Measurements from ENCODE around the gene NRTN. TPM values are rescaled to one million over a fixed set of nuclear protein-coding genes. Genes with fewer than 3 reads are reported as not detected.

Gene NRTN
- total RNA-seq, 1 donor from 2014 or later: 0.40 TPM

GRCh38 chr19:5821521-5822180, 16.8 kb downstream of the NRTN start:
- H3K4me3 Mint-ChIP-seq (ENCODE audit: unreplicated experiment): no peak overlapping the region
- H3K4me1 Mint-ChIP-seq (ENCODE audit: unreplicated experiment): no peaks in the 10 kb centered on the region
- no peaks in the 10 kb centered on the region for H3K36me3 Mint-ChIP-seq (ENCODE audit: unreplicated experiment)
- TF ChIP-seq CTCF (IDR thresholded peaks at IDR 0.05): no peak
- H3K27me3 Mint-ChIP-seq (ENCODE audit: unreplicated experiment): peaks cover 16% of the 10 kb centered on the region
- H3K9me3 Mint-ChIP-seq (ENCODE audit: unreplicated experiment): no peaks in the 10 kb centered on the region
- no peak for DNase-seq (ENCODE audit: extremely low spot score, unreplicated experiment)
- H3K27ac Mint-ChIP-seq (ENCODE audit: unreplicated experiment): no peak overlapping the region

DNA sequence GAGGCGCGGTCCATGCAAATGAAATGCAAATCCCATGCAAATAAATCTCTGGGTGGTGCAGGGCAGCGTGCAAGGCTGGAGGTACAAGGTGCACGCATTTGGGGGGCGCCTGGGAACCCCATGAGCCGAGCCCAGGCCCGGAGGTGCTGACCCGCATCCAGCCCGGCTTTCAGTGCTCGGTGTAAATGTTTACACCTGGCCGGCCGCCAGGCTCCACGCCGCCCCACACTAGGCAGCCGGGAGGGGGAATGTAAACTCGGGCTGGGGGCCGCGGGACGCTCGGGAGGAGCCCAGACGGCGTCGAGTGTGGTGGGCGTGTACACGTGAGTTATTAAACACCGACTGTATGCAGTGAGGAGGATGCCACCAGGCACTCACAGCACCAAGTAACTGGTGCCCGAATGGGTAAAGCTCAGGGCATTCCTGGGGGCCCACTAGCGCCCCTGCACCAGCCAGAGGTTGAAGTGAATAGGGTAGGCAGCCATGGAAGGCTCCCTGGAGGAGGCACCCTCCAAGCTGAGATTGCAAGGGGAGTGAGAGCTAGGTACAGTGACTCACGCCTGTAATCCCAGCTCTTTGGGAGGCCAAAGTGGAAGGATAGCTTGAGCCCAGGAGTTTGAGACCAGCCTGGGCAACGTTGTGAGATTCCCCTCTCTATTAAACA, 17.4 kb downstream of the NRTN start:
- no peak overlapping the region for H3K27ac Mint-ChIP-seq (ENCODE audit: unreplicated experiment)

DNA sequence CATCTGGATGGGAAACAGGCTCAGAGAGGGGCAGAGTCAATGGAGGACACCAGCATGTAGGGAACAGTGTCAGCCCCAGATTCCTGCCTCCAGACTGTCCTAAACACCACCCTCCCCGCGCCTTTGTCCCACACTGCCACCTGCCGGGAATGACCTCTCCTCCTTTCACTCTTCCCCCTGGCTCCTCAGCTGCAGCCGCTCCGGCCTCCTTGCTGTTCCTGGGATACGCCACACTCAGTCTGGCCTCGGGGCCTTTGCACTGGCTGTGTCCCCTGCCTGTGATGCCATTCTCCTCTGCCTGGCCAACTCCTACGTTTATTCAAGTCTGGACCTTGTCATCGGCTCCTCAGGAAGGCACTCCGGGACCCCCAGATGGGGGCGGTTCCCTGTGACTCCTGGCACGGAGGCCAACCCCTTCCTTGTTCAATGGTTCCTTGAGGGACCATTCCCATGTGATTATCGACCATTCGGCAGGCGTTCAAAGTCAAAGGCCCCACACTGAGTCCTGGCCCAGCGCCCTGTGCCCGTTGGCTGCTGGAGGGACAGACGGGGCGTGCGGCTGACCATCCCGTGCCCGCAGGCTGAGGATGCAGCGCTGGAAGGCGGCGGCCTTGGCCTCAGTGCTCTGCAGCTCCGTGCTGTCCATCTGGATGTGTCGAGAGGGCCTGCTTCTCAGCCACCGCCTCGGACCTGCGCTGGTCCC, 18.9 kb downstream of the NRTN start:
- no peaks in the 10 kb centered on the region for H3K9me3 Mint-ChIP-seq (ENCODE audit: unreplicated experiment)
- no peak overlapping the region for H3K27ac Mint-ChIP-seq (ENCODE audit: unreplicated experiment)
- peak; percentile 16 for TF ChIP-seq CTCF (IDR thresholded peaks at IDR 0.05)
- no peak overlapping the region for H3K4me3 Mint-ChIP-seq (ENCODE audit: unreplicated experiment)
- peaks cover 2% of the 10 kb centered on the region for H3K27me3 Mint-ChIP-seq (ENCODE audit: unreplicated experiment)
- no peaks in the 10 kb centered on the region for H3K36me3 Mint-ChIP-seq (ENCODE audit: unreplicated experiment)
- DNase-seq (ENCODE audit: extremely low spot score, unreplicated experiment): no peak
- peaks cover 8% of the 10 kb centered on the region for H3K4me1 Mint-ChIP-seq (ENCODE audit: unreplicated experiment)

More for the DNA sequence above, 17.4 kb downstream of the NRTN start:
- H3K4me3 Mint-ChIP-seq (ENCODE audit: unreplicated experiment): no peak overlapping the region
- TF ChIP-seq CTCF (IDR thresholded peaks at IDR 0.05): no peak
- H3K36me3 Mint-ChIP-seq (ENCODE audit: unreplicated experiment): no peaks in the 10 kb centered on the region
- peaks cover 5% of the 10 kb centered on the region for H3K4me1 Mint-ChIP-seq (ENCODE audit: unreplicated experiment)
- peaks cover 9% of the 10 kb centered on the region for H3K27me3 Mint-ChIP-seq (ENCODE audit: unreplicated experiment)
- H3K9me3 Mint-ChIP-seq (ENCODE audit: unreplicated experiment): no peaks in the 10 kb centered on the region
- no peak for DNase-seq (ENCODE audit: extremely low spot score, unreplicated experiment)

DNA sequence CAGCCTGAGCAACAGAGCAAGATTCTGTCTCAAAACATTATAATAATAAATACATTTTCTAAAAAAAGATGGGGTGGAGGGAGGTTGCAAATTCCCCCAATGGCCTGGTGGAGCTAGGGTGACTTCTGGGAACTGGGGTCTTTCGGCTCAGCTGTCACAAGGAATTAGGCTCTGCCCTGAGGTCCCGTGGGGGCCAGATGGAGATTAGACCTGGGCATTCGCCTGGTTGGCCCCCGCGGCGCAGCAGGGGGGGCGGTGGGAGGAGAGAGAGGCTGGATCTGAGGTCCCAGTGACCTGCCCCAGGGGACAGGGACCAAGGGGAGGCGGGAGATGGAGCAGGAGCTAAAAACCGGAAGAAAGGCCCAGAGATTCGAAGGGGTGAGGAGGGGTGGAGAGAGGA, 19.9 kb downstream of the NRTN start:
- Mint-ChIP-seq H3K36me3 (ENCODE audit: unreplicated experiment) (no peaks in the 10 kb centered on the region), H3K9me3 (ENCODE audit: unreplicated experiment) (no peaks in the 10 kb centered on the region), H3K27me3 (ENCODE audit: unreplicated experiment) (peaks cover 2% of the 10 kb centered on the region), H3K27ac (ENCODE audit: unreplicated experiment) (no peak overlapping the region), H3K4me1 (ENCODE audit: unreplicated experiment) (peaks cover 8% of the 10 kb centered on the region), H3K4me3 (ENCODE audit: unreplicated experiment) (no peak overlapping the region)
- TF ChIP-seq CTCF (IDR thresholded peaks at IDR 0.05): no peak
- no peak for DNase-seq (ENCODE audit: extremely low spot score, unreplicated experiment)

- Mint-ChIP-seq H3K27ac (ENCODE audit: unreplicated experiment) (no peak overlapping the region), H3K27me3 (ENCODE audit: unreplicated experiment) (peaks cover 2% of the 10 kb centered on the region), H3K36me3 (ENCODE audit: unreplicated experiment) (no peaks in the 10 kb centered on the region), H3K4me3 (ENCODE audit: unreplicated experiment) (no peak overlapping the region), H3K9me3 (ENCODE audit: unreplicated experiment) (no peaks in the 10 kb centered on the region), H3K4me1 (ENCODE audit: unreplicated experiment) (peaks cover 8% of the 10 kb centered on the region)
- no peak for TF ChIP-seq CTCF (IDR thresholded peaks at IDR 0.05)
- no peak for DNase-seq (ENCODE audit: extremely low spot score, unreplicated experiment)
These were observed 20.3 kb downstream of the NRTN start for GRCh38 chr19:5825178-5825577.
